Measurements from ENCODE around the gene MORN3. TPM values are rescaled to one million over a fixed set of nuclear protein-coding genes. Genes with fewer than 3 reads are reported as not detected.

MORN3 gene
- total and polyA plus RNA-seq, 9 of the 15 experiments (the other 6 are each of a cell fraction or from before 2014, with no cell fraction given), result 0.09 to 0.27 (median 0.20) TPM

- TF ChIP-seq REST (IDR thresholded peaks at IDR 0.05; ENCODE audit: borderline replicate concordance) (no peak; the same call in 1 of the 2 replicates), REST (CRISPR knock-in tag; IDR thresholded peaks at IDR 0.05; ENCODE audit: low read depth) (no peak; the same call in 1 of the 2 replicates), SAFB (IDR thresholded peaks at IDR 0.05; ENCODE audit: borderline replicate concordance, low read depth, low read length) (no peak), RBM17 (IDR thresholded peaks at IDR 0.05; ENCODE audit: borderline replicate concordance, low read depth, low read length) (no peak), ZNF695 (CRISPR knock-in tag; IDR thresholded peaks at IDR 0.05) (no peak), CCNT2 (IDR thresholded peaks at IDR 0.05; ENCODE audit: borderline replicate concordance, extremely low read depth, insufficient read length, low read depth, low read length) (no peak), NR0B1 (IDR thresholded peaks at IDR 0.05; ENCODE audit: partially characterized antibody) (no peak), RBM14 (IDR thresholded peaks at IDR 0.05; ENCODE audit: borderline replicate concordance, insufficient read depth, low read depth, low read length) (no peak), NONO (IDR thresholded peaks at IDR 0.05; ENCODE audit: low read depth in 2 of 2, low read length in 1 of 2) (no peak), ZNF347 (CRISPR knock-in tag; IDR thresholded peaks at IDR 0.05; ENCODE audit: low read depth) (no peak), MEIS2 (IDR thresholded peaks at IDR 0.05; ENCODE audit: partially characterized antibody) (no peak), ZFPM2 (CRISPR knock-in tag; IDR thresholded peaks at IDR 0.05) (no peak), NCOA4 (IDR thresholded peaks at IDR 0.05; ENCODE audit: partially characterized antibody) (no peak), ZBTB5 (IDR thresholded peaks at IDR 0.05) (no peak), ADNP (tag; IDR thresholded peaks at IDR 0.05) (peak; percentile 21; the same call in 1 of the 2 replicates), SP1 (CRISPR knock-in tag; IDR thresholded peaks at IDR 0.05) (no peak)
Observed at GRCh38 chr12:121626853-121627640, 42.4 kb downstream of the MORN3 start (continued).
